Adipose tissue (tissue), 3 donors: ENCODE data around the gene DIDO1. TPM values are rescaled to one million over a fixed set of nuclear protein-coding genes. Genes with fewer than 3 reads are reported as not detected.

ENCODE experiments used
- H3K27ac ChIP-seq: one replicate; pipeline ENCODE4 v1.5.1; 2013; ENCODE audit warnings: low read depth, low read length
- WGBS, 3 donors: extraction: QIAGEN DNeasy Blood & Tissue Kit; methylation state at CpG; one replicate each; pipeline ENCODE4 v1.1.7; 2013; 5-methylcytosine and 5-hydroxymethylcytosine counted together
- polyA plus RNA-seq, 3 donors: library from polyadenylated mRNA; stranded (reverse); fragments of 200-250 nt; gene quantifications; one replicate each; pipeline ENCODE4 v1.2.3, GENCODE V29; 2013
- donor health status: healthy with polysubstance abuse.
- donor health status: Bipolar disorder and iron deficiency.
- donor health status: healthy.

DIDO1 gene
- polyA plus RNA-seq, 3 donors: 12.3 to 27.6 (median 17.4) TPM

DNA sequence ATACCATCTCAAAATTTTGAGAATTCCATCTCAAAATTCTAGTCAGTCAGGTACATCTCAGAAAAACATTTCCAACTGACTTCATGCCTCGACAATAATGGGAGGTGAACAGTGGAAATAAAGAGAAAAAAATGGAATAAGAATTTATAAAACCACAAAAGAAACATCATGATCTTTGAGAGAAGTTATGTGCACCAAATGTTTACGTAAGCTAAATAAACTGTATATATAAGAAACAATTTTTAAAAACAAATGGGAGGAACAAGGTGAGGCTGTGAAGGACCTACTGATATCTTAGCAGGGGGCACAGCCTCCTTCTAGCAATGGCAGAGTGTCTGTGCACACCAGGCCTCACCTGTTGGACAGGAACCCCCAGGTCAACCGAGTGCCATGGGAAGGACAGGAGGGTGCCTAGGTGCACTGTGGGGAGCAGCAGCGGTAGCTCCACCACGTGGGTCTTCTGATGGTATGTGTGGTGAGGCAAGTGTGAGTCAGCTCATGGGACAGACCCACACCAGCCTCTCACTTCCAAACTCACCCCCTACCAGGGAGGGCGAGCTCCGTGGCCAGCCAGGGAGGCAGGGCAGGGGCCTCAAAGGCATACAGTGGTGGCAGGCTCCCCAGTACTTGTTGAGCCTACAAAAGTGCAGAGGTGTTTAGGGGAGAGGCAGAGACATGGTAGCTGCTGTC is 23.2 kb downstream of the DIDO1 start:
- 71 to 82% (median 80%) methylated on average over 7 of the region's 7 CpGs for WGBS, 3 donors
- H3K27ac ChIP-seq: no peak overlapping the region

- 88 to 94% (median 92%) methylated on average over 11 of the region's 11 CpGs for WGBS, 3 donors
- no peak overlapping the region for H3K27ac ChIP-seq
Measured at GRCh38 chr20:62901891-62902290, 24.4 kb downstream of the DIDO1 start.

DNA sequence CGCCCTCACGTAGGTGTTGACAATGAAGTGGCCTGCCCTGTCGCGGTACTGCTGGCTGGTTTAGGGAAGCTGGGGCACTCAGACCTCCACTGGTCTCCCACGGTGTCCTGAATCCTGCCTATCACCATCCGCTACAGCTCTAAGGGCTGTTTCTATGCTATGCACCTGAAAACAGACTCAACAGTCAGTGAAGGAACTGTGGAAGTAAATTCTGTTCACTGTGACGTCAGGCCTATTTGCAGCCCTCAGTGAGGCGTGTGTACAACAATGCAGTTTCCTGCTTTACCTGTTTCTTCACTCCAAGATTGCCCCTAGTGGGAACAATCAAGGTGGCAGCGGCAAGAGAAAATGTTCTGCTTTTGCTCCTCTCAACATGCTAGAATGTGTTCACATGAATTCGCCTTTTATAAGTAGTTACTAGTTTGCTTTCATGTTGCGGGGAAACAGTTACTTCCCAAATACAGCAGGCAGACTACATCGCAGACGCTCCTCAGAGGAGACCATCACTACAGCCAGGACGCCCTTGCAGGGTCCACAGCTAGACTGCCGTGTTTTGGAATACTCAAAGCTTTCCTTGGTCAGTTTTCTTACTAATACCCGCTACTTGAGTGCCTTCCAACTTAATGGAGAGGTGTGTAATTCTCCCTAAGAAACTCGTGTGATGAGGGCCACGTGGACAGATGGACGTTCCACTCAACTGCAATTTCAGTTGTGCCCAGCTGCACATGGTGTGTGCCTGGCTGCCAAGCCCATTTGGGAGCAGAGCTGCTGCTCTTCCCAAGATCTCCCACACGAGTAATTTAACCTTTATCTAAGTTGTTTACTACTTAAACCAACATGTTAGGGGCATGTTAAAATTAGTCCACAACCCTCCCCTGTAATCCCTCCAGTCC is 25.4 kb downstream of the DIDO1 start:
- WGBS, 3 donors: 47 to 60% (median 56%) methylated on average over 20 of the region's 20 CpGs
- H3K27ac ChIP-seq: no peak overlapping the region

DNA sequence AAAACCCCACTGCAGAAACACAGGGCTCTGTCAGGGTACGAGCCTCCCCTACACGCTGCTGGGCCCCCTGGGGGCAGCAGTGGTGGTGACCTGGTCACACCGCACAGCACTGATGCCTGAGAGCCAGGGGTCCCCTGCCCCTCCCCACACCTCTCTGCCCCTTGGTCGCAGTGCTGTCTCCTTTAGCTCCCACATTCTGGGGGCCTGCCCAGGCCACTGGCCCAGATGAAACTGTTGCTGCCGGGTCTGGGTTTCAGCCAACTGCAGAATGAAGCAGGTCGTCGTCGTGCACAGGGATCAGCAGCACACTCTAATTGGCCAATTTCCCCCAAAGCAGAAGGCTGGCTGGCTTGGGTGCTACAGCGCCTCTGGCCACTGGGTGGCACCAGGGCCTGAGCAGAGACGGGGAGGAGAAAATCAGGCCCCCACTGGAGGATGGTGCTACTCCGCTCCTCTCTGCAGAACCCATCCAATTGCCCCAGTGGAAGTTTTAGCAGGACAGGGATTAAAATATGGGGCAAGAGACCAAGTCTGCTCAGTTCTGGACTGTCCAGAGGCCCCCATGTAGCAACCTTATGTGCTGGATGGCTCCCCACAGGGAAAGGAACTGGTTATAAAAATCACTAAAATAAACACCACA is 26.1 kb downstream of the DIDO1 start:
- 1 to 2% (median 1%) methylated on average over 11 of the region's 11 CpGs for WGBS, 3 donors
- no peak overlapping the region for H3K27ac ChIP-seq

DNA sequence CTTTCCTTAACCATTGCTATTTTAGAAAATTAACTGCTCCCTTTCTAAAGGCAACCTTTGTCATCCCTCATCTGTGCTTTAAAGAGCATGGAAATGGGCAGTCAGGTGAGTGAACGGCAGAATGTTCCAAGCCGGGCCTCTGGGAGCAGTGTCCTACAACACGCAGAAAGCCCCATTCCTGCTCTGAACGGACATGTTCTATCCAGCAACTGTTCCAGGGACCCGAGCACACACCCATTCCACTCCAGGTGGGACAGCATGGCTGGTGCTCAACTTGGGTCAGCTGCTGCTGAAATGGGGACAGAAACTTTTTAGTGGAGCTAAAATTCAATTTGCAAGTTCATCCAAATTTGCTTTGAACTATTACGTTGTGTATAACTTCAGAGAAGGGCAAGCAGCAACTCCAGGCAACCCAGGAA is 26.7 kb downstream of the DIDO1 start:
- no peak overlapping the region for H3K27ac ChIP-seq
- 5 to 14% (median 14%) methylated on average over 6 of the region's 6 CpGs for WGBS, 3 donors

DNA sequence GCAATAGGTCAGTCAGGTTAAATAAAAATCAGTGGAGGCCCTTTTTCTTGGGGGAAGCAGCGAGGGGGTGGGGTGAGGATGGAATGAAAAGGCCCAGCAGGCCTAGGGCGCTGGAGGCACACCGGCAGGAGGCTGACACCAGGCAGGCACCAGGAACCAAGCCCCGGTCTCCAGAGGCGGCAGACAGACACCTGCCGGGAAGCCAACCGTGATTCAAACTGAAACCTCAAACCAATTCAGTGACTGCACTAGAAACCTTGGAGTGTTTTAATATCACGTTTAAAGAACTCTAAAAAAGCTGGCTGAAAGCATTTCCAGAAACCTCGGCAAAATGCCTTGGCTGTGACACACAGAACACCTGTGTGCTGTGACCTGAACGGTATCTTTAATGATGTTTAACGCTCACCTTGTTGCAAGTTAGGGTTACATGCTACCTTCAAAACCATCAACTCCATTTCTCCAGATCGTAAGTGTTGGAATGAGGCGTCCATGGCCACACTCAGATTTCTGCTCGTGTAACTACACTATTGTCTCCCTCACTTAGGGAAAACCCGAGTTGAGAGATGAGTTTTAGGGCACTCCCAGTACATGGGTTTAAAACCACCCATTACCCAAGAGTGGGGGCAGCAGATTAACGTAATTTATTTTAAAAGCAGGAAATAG is 27.2 kb downstream of the DIDO1 start:
- no peak overlapping the region for H3K27ac ChIP-seq

DNA sequence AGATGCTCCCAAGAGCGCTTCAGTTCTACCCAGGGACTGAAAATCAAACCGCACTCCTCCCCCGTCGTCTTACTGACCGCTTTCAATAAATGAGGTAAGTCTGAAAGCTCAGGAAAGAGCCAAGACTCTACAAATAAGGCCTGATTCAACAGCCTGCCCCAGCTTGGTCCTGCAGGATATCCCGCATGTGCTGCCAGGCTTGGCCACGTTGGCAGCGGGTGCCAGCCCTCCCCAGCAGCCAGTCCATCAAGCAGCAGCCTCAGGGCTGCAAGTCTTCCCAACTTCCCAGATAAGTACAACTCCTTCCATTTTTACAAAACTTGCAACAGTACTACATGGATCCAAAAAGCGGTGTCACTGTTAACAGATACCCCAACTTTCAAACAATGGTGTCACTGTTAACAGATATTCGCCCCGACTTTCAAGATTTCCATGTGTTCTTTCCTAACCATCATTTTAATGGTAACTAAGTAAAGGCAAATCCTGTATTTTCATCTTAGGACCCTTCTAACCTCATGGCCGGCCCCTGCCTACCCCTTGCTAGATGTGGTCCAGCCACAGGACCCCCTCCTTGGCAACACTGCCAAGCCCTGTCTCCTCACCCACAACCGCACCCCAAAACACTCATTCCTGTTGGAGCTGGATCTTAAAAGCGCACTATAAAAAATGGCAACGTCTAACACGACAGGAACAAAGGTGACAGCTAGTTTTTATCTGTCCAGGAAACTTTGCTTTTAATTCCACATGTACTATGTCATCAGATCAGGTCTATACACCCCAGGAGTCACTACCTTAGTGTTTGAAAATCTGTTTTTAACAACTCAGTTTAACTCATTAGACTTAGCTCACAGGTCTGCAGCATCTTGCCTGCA is 28.0 kb downstream of the DIDO1 start:
- H3K27ac ChIP-seq: no peak overlapping the region

More for the DNA sequence above, 27.2 kb downstream of the DIDO1 start:
- WGBS, 3 donors: 27 to 44% (median 34%) methylated on average over 16 of the region's 16 CpGs

DNA sequence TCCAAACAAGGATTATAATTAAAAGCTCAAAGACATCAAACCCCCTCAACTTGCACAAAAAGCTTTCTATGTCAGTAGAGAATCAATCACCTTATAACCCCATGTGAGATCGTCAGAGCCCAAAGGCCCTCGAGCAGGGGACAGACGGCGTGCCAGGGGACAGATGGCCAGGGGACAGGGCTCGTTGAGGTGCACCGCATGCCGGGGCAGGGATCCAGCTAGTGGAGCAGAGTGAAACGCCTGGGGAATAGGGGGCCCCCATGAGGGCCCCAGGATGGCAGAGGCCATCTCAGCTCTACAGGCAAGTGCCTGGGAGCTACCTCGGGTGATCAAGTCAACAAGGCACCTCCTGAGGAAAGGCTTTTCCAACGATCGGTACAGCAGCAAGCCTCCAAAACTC is 28.6 kb downstream of the DIDO1 start:
- no peak overlapping the region for H3K27ac ChIP-seq
- 73 to 83% (median 74%) methylated on average over 11 of the region's 11 CpGs for WGBS, 3 donors

More for the DNA sequence above, 28.0 kb downstream of the DIDO1 start:
- WGBS, 3 donors: 80 to 81% (median 80%) methylated on average over 16 of the region's 16 CpGs

GRCh38 chr20:62896526-62896925 is 29.8 kb downstream of the DIDO1 start:
- 93 to 97% (median 95%) methylated on average over 16 of the region's 16 CpGs for WGBS, 3 donors

DNA sequence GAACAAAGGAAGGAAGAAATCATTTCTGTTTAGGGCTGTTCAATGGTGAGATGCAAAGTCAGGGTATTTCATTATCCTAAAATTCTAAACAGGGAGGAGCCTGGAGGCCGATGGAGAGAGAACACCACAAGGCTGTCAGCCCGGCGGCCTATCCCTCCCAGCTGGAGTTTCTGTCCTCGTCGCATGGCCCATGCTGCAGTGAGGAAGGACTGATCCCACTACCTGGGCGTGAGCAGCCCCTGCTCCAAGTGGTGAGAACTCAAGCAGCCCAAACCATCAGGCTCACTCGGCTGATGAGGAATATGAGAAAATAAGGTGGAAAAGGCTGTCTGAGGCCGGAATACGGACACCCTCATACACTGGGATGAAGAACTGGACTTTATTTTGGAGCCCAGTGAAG is 30.8 kb downstream of the DIDO1 start:
- 90% methylated on average over 9 of the region's 9 CpGs for WGBS, 3 donors
- H3K27ac ChIP-seq: no peak overlapping the region

More at GRCh38 chr20:62896526-62896925, 29.8 kb downstream of the DIDO1 start:
- no peak overlapping the region for H3K27ac ChIP-seq

DNA sequence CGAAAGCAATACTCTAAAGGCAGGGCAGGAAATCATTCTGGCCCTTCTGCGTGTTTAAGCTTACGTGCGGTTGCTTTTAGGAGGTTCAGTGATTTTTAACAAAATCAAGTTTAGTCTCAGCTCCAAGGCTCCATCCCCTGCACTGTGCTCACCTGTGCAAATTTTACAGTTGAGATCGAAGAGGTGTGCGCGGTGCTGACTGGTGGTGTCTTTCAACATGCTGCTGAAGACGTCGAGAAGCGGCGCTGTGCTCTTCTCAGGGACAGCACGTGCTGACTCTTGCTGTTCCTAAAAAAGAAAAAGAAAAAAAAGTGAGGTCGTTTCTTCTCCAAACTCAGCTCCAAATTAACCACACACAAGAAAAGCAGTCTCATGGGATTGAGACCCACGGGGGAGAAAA is 32.0 kb downstream of the DIDO1 start:
- WGBS, 3 donors: 90 to 91% (median 90%) methylated on average over 14 of the region's 14 CpGs
- no peak overlapping the region for H3K27ac ChIP-seq

DNA sequence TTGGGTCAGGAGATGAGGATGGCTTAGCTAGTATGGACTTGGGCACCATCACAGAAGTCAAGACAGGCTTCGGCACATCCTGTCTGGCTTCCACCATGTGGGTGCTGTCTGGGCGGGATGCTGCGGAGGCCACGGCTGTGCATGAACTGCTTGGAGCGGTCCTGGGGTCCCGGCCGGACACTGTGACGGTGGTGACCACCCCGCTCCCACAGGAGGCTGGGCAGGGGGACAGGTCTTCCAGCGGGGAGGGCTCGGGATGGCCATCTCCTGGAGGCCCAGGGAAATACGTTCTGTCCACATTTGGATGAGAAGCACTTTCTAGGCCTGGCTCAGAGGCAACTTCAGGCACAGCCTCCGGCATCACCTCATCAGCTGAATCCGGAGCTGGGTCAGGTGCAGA is 32.6 kb downstream of the DIDO1 start:
- WGBS, 3 donors: 92 to 96% (median 94%) methylated on average over 14 of the region's 14 CpGs

GRCh38 chr20:62892348-62893304 is 33.7 kb downstream of the DIDO1 start:
- WGBS, 3 donors: 89 to 91% (median 90%) methylated on average over 25 of the region's 25 CpGs
- H3K27ac ChIP-seq: no peak overlapping the region

More for the DNA sequence above, 32.6 kb downstream of the DIDO1 start:
- no peak overlapping the region for H3K27ac ChIP-seq

DNA sequence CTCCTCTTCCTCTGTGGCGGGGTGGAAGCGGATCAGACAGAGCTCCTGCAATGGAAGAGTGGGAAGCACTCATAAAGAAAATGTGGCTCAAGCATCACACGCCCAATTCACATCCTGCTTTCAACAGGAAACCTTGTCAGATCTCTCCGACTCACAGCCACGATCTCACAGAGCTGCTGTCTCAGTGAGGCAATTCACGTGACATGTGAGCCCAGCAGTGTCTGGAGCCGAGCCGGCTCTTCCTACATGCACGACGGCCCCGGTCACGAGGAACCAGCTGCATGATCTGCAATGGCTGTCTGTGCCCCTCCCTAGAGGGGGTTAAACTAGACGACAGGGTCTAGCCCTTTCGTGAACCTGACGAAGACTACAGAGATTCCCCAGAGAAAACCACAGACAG is 35.2 kb downstream of the DIDO1 start:
- H3K27ac ChIP-seq: no peak overlapping the region
- WGBS, 3 donors: 79 to 82% (median 82%) methylated on average over 15 of the region's 15 CpGs

DNA sequence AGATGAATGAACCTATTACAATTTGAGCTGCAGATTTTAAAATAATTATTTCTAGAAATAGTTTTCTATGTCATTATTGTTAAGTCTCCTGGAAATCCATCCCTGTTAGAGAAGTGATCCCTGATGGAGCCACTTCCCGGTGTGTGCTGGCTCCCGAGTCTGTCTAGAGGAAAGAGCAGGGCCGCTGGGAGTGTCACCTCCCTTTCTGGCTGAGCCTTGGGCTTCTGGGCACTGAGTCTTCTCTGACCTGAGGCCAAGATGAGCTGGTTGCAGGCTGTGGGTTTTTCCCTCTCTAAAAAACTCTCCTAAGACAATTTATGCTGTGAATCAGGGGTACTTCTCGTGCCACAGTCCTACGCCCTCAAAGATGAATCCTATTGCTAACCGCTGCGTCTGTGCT is 35.9 kb downstream of the DIDO1 start:
- 79 to 92% (median 85%) methylated on average over 7 of the region's 7 CpGs for WGBS, 3 donors
- H3K27ac ChIP-seq: no peak overlapping the region

GRCh38 chr20:62889871-62890270 is 36.4 kb downstream of the DIDO1 start:
- H3K27ac ChIP-seq: no peak overlapping the region
- 89 to 94% (median 90%) methylated on average over 9 of the region's 9 CpGs for WGBS, 3 donors

DNA sequence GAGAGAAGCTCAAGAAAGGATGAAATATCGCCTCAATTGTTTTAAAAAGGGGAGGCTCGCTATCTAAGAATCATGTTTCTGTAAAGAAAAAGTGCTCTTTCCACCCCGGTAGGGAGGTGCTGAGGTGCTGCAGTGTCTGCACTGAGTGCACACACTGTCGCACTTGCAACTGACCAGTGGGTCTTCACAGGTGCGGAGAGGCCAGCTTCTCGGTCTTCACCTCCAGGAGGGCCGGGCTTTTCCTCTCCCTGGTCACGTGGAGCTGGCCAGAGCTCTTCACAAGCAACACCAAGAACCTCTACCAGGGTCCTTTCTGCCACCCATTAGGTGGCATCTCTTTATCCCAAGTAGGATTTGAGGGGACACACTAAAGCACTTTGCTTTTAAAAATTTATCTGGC is 36.9 kb downstream of the DIDO1 start:
- WGBS, 3 donors: 94 to 95% (median 94%) methylated on average over 8 of the region's 8 CpGs
- H3K27ac ChIP-seq: no peak overlapping the region
